Cardiac fibroblast (primary cell): ENCODE results near the gene CORO6.

Source experiments
- DNase-seq, 2 donors: peaks; one replicate each; pipeline versions ENCODE4 v3.0.0 to v3.0.0-alpha.2; 2010; ENCODE audit warnings: low read depth in 2 of 2
- H3K4me3 ChIP-seq, 2 donors: replicated peaks in 1 of 2; 1 replicate in 1 of 2; 2 replicates in 1 of 2; pipeline ENCODE4 v1.5.1; 2011; ENCODE audit warnings: low read depth in 2 of 2, low read length in 2 of 2, mild to moderate bottlenecking in 2 of 2, moderate library complexity in 1 of 2
- TF ChIP-seq, protein P1 (sequence below): IDR thresholded peaks from one replicate; pipeline ENCODE4 v1.5.1; 2011; ENCODE audit warnings: low read depth, mild to moderate bottlenecking, low read length, inconsistent platforms

Gene CORO6

DNA sequence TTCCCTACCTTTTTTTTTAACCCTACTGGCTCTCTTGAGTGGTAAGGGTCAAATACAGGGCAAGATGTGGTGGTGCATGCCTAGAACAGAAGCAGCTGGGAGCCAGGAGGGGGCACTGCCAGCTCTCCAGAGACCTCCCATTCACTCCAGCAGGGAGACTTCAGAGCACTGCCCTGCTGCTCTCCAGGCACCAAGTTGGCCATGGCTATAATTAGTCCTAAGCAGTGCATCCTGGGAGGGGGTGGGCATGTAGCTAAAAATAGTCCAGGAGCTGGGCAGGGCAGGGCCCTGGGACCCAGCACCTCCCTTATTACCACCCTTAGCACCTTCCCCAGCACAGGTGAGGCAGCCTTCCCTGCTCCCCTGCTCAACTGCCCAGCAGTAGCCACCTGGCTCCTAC is 3.5 kb downstream of the CORO6 start:
- peak; percentile 46 to 70 for DNase-seq
- no peak overlapping the region for H3K4me3 ChIP-seq
- TF ChIP-seq, protein P1, sequence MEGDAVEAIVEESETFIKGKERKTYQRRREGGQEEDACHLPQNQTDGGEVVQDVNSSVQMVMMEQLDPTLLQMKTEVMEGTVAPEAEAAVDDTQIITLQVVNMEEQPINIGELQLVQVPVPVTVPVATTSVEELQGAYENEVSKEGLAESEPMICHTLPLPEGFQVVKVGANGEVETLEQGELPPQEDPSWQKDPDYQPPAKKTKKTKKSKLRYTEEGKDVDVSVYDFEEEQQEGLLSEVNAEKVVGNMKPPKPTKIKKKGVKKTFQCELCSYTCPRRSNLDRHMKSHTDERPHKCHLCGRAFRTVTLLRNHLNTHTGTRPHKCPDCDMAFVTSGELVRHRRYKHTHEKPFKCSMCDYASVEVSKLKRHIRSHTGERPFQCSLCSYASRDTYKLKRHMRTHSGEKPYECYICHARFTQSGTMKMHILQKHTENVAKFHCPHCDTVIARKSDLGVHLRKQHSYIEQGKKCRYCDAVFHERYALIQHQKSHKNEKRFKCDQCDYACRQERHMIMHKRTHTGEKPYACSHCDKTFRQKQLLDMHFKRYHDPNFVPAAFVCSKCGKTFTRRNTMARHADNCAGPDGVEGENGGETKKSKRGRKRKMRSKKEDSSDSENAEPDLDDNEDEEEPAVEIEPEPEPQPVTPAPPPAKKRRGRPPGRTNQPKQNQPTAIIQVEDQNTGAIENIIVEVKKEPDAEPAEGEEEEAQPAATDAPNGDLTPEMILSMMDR: peak; percentile 17

GRCh38 chr17:29618272-29619065 is 4.2 kb downstream of the CORO6 start:
- no peak overlapping the region for H3K4me3 ChIP-seq
- TF ChIP-seq, protein P1: no peak
- no peak for DNase-seq

- H3K4me3 ChIP-seq: peak overlapping the region in 1 of 2 donors; percentile 10
- DNase-seq: peak; percentile 70 to 71
- TF ChIP-seq, protein P1: peak; percentile 47
Measured at GRCh38 chr17:29617481-29618271, 5.0 kb downstream of the CORO6 start.

DNA sequence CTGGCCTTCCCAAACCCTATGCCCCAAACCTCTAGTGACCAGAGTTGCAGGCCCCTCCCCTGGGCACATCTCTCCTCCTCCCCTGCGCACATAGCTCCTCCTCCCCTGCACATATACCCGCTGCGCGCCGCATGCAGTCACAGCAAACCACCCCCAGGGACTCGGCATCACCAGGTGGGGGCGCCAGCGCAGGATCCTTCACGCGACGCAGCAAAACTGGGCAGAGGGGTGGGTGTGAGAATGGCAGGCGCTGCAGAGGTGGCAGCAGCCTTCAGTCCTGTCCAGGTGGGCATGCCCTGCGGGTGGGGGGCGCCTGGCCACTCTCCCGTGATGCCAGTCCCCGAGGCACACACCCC is 5.6 kb downstream of the CORO6 start:
- DNase-seq: peak; percentile 65 to 68
- TF ChIP-seq, protein P1: peak; percentile 51
- no peak overlapping the region for H3K4me3 ChIP-seq

- H3K4me3 ChIP-seq: no peak overlapping the region
- no peak for DNase-seq
- TF ChIP-seq, protein P1: no peak
Measured at GRCh38 chr17:29616300-29617048, 6.2 kb downstream of the CORO6 start.

- TF ChIP-seq, protein P1: no peak
- H3K4me3 ChIP-seq: peak overlapping the region; percentile 13 to 41
- peak; percentile 78 to 87 for DNase-seq
Measured at GRCh38 chr17:29615492-29616299, 7.0 kb downstream of the CORO6 start.
